ENCODE data around the gene SH3RF3.

DNA sequence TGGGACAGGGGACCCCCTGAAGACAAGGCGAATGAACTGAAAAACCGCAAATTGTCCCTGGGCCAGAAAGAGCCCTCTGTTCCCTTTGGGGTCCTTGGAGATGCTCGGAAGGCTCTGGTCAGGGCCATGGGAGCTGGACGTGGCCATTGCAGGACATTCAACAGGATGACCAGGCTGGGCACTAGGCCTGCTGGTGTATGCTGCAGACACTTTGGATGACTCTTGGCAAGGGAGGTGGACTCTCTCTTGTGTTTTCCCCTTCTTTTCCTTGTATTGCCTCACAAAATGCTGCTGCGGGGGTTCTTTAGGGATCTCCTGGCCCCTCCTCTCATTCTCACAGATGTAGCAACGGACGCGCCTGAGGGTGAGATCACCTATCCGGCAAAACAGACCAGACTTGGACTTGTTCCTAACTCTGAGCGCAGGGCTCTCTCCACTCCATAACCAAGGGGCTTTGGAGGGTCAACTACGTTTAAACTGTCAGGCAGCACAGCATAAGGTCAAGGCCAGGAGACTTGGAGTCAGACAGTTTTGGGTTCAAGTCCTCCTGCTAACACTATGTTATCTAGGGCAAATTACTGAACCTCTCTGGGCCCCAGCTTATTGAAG, 41.8 kb upstream of the SH3RF3 start:
- TF ChIP-seq REST (IDR thresholded peaks at IDR 0.05; ENCODE audit: insufficient read depth in 1 of 2, low read depth in 2 of 2, low read length in 2 of 2) (no peak), TAF1 (IDR thresholded peaks at IDR 0.05; ENCODE audit: borderline replicate concordance, insufficient read depth, low read length) (no peak), POLR2AphosphoS5 (IDR thresholded peaks at IDR 0.05; ENCODE audit: low read depth, low read length) (no peak), SIN3A (IDR thresholded peaks at IDR 0.05; ENCODE audit: borderline replicate concordance, insufficient read depth, low read length) (no peak), FOXP2 (optimal IDR thresholded peaks at IDR 0.05; ENCODE audit: borderline replicate concordance, extremely low read depth, extremely low read length, insufficient read depth) (no peak)
